KOPT-K1 (cell line): ENCODE results near the gene BOD1L1.

Experiments
- H3K27ac ChIP-seq: fragments of 200-600 bp; sonication (generic); 2 replicates; pipeline ENCODE4 v1.5.1; 2016; ENCODE audit warnings: antibody characterized with exemption, mild to moderate bottlenecking, low read depth, low read length; ENCODE audit not compliant: poor library complexity, severe bottlenecking
- H3K36me3 ChIP-seq: fragments of 200-600 bp; sonication (generic); 2 replicates; pipeline ENCODE4 v1.5.1; 2017; ENCODE audit warnings: antibody characterized with exemption, mild to moderate bottlenecking, low read length, moderate library complexity; ENCODE audit not compliant: insufficient read depth
- H3K9me3 ChIP-seq: fragments of 200-600 bp; sonication (generic); 2 replicates; pipeline ENCODE4 v1.5.1; 2017; ENCODE audit warnings: antibody characterized with exemption, low read length, mild to moderate bottlenecking; ENCODE audit not compliant: insufficient read depth, poor library complexity, severe bottlenecking

Gene BOD1L1

GRCh38 chr4:13540446-13541175 lies 86.9 kb downstream of the BOD1L1 start:
- Histone ChIP-seq H3K27ac (no peak overlapping the region), H3K36me3 (no peaks in the 10 kb centered on the region), H3K9me3 (peaks cover 84% of the 10 kb centered on the region)

- H3K9me3 ChIP-seq, result peaks cover 83% of the 10 kb centered on the region
- H3K27ac ChIP-seq, result no peak overlapping the region
- H3K36me3 ChIP-seq, result no peaks in the 10 kb centered on the region
Measured at GRCh38 chr4:13539619-13540445, 87.7 kb downstream of the BOD1L1 start.

GRCh38 chr4:13539047-13539618 lies 88.4 kb downstream of the BOD1L1 start:
- H3K36me3 ChIP-seq, result no peaks in the 10 kb centered on the region
- H3K9me3 ChIP-seq, result peaks cover 82% of the 10 kb centered on the region
- H3K27ac ChIP-seq, result no peak overlapping the region

- peaks cover 82% of the 10 kb centered on the region for H3K9me3 ChIP-seq
- no peaks in the 10 kb centered on the region for H3K36me3 ChIP-seq
- no peak overlapping the region for H3K27ac ChIP-seq
Measured at GRCh38 chr4:13538427-13538973, 89.0 kb downstream of the BOD1L1 start.

- H3K27ac ChIP-seq, result no peak overlapping the region
- H3K36me3 ChIP-seq, result no peaks in the 10 kb centered on the region
- H3K9me3 ChIP-seq, result peaks cover 76% of the 10 kb centered on the region
Measured at GRCh38 chr4:13537832-13538177, 89.7 kb downstream of the BOD1L1 start.

GRCh38 chr4:13537011-13537831 lies 90.3 kb downstream of the BOD1L1 start:
- H3K36me3 ChIP-seq, result no peaks in the 10 kb centered on the region
- no peak overlapping the region for H3K27ac ChIP-seq
- H3K9me3 ChIP-seq, result peaks cover 70% of the 10 kb centered on the region

GRCh38 chr4:13536607-13537006 lies 90.9 kb downstream of the BOD1L1 start:
- H3K36me3 ChIP-seq, result no peaks in the 10 kb centered on the region
- H3K27ac ChIP-seq, result no peak overlapping the region
- H3K9me3 ChIP-seq, result peaks cover 64% of the 10 kb centered on the region

- H3K9me3 ChIP-seq, result peaks cover 59% of the 10 kb centered on the region
- H3K27ac ChIP-seq, result no peak overlapping the region
- no peaks in the 10 kb centered on the region for H3K36me3 ChIP-seq
Measured at GRCh38 chr4:13535708-13536361, 91.7 kb downstream of the BOD1L1 start.

GRCh38 chr4:13535118-13535517 lies 92.4 kb downstream of the BOD1L1 start:
- Histone ChIP-seq H3K9me3 (peaks cover 55% of the 10 kb centered on the region), H3K36me3 (no peaks in the 10 kb centered on the region), H3K27ac (no peak overlapping the region)

- no peak overlapping the region for H3K27ac ChIP-seq
- H3K9me3 ChIP-seq, result peaks cover 54% of the 10 kb centered on the region
- no peaks in the 10 kb centered on the region for H3K36me3 ChIP-seq
Measured at GRCh38 chr4:13534344-13535063, 93.0 kb downstream of the BOD1L1 start.

- H3K36me3 ChIP-seq, result no peaks in the 10 kb centered on the region
- no peak overlapping the region for H3K27ac ChIP-seq
- H3K9me3 ChIP-seq, result peaks cover 57% of the 10 kb centered on the region
Measured at GRCh38 chr4:13533670-13534343, 93.7 kb downstream of the BOD1L1 start.

GRCh38 chr4:13531625-13531998 lies 95.9 kb downstream of the BOD1L1 start:
- Histone ChIP-seq H3K27ac (no peak overlapping the region), H3K9me3 (peaks cover 63% of the 10 kb centered on the region), H3K36me3 (no peaks in the 10 kb centered on the region)

- Histone ChIP-seq H3K36me3 (no peaks in the 10 kb centered on the region), H3K9me3 (peaks cover 57% of the 10 kb centered on the region), H3K27ac (no peak overlapping the region)
Measured at GRCh38 chr4:13530823-13531624, 96.5 kb downstream of the BOD1L1 start.
